Measurements from ENCODE around the gene C14orf119. TPM values are rescaled to one million over a fixed set of nuclear protein-coding genes. Genes with fewer than 3 reads are reported as not detected.

The C14orf119 gene
- total RNA-seq, 1 experiment from 2014 or later = 39.6 TPM

DNA sequence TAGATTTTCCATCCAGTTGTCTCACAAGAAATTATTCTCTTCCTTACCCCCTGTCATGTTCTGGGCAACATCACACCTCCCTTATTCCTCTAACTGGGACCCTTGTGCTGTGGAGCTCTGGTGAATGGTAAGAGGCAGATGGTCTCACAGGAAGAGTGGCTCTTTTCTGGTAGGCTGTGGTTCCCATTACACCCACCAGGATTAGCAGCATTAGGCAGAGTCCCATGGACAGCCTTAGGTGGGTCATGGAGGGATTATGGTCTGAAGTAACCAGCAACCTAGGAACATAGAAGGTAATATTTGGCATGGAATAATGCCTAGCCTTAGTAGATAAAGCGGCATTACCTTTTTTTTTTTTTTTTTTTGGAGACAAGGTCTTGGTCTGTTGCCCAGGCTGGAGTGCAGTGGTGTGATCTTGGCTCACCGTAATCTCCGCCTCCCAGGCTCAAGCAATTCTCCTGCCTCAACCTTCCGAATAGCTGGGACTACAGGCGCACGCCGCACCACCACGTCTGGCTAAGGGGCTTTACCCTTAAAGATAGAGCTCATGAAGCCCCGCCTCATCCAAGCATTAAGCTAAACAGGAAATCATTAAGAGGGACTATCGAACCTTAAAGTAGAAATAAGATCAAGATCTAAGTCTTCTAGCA, 4.0 kb downstream of the C14orf119 start:
- ChIA-PET POLR2A (interaction anchor here (0.7 to 1.5 kb wide), 3 partner anchors 22 to 271 kb away, joined by 3 to 5 read pairs (median 3); no protein-coding TSS in a partner anchor), CTCF (interaction anchor here (0.6 to 3.8 kb wide), 5 partner anchors 11 to 780 kb away, joined by 3 to 15 read pairs (median 4); no protein-coding TSS in a partner anchor)
- TF ChIP-seq, protein P1, sequence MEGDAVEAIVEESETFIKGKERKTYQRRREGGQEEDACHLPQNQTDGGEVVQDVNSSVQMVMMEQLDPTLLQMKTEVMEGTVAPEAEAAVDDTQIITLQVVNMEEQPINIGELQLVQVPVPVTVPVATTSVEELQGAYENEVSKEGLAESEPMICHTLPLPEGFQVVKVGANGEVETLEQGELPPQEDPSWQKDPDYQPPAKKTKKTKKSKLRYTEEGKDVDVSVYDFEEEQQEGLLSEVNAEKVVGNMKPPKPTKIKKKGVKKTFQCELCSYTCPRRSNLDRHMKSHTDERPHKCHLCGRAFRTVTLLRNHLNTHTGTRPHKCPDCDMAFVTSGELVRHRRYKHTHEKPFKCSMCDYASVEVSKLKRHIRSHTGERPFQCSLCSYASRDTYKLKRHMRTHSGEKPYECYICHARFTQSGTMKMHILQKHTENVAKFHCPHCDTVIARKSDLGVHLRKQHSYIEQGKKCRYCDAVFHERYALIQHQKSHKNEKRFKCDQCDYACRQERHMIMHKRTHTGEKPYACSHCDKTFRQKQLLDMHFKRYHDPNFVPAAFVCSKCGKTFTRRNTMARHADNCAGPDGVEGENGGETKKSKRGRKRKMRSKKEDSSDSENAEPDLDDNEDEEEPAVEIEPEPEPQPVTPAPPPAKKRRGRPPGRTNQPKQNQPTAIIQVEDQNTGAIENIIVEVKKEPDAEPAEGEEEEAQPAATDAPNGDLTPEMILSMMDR (IDR thresholded peaks at IDR 0.05; ENCODE audit: unreplicated experiment) = no peak
- H3K9me3 Mint-ChIP-seq (ENCODE audit: unreplicated experiment) = no peaks in the 10 kb centered on the region
- no peak overlapping the region for H3K4me3 Mint-ChIP-seq (ENCODE audit: unreplicated experiment)
- no peak overlapping the region for H3K27ac Mint-ChIP-seq (ENCODE audit: low read depth, unreplicated experiment)
- intact Hi-C loops (cut with micrococcal nuclease) = no loop called here
- H3K4me1 Mint-ChIP-seq (ENCODE audit: insufficient read depth, unreplicated experiment) = peaks cover 19% of the 10 kb centered on the region
- BruUV-seq (replicated peaks) = no TSS peak
- H3K36me3 Mint-ChIP-seq (ENCODE audit: insufficient read depth, unreplicated experiment) = peaks cover 34% of the 10 kb centered on the region
- DNase-seq (ENCODE audit: unreplicated experiment) = no peak
- no peaks in the 10 kb centered on the region for H3K27me3 Mint-ChIP-seq (ENCODE audit: insufficient read depth, unreplicated experiment)

DNA sequence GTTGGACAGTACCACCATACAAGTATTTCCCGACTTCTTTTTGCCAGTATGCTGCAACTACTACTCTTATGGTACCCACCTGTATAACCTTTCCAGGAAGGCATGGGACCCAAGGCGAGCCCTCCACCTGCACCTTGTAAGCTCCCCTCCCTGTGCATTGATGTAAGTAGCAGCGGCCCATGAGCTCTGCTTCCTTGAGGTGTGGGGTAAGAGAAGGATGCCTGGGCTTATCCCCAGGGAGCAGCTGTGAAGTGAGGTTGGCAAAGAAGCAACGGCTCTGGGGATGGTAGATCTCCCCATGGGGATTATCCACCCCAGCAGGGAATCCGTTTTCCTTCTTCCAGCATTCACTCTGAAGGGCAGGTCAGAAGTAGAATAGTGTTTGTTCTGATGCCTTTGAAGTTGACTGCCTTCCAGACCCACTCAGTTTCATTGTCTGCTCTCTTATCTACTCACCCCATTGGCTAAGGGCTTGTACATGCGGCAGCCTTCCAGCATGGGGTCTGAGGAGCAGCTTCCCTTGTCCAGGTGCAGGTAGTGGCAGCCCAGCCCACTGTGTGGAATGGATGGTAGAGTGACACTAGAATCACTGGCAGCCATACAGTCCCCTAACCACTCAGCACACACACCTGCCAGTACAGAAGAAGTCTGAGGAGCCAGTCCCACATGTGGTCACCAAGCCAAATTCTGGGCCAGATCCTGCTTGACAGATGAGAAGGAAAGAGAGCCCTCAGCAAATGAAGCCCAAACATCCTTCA, 6.1 kb downstream of the C14orf119 start:
- CTCF ChIA-PET = interaction anchor here (0.5 to 3.8 kb wide), 6 partner anchors 13 to 106 kb away, joined by 3 to 15 read pairs (median 6); no protein-coding TSS in a partner anchor
- H3K27ac Mint-ChIP-seq (ENCODE audit: low read depth, unreplicated experiment) = no peak overlapping the region
- intact Hi-C loops (cut with micrococcal nuclease) = no loop called here

DNA sequence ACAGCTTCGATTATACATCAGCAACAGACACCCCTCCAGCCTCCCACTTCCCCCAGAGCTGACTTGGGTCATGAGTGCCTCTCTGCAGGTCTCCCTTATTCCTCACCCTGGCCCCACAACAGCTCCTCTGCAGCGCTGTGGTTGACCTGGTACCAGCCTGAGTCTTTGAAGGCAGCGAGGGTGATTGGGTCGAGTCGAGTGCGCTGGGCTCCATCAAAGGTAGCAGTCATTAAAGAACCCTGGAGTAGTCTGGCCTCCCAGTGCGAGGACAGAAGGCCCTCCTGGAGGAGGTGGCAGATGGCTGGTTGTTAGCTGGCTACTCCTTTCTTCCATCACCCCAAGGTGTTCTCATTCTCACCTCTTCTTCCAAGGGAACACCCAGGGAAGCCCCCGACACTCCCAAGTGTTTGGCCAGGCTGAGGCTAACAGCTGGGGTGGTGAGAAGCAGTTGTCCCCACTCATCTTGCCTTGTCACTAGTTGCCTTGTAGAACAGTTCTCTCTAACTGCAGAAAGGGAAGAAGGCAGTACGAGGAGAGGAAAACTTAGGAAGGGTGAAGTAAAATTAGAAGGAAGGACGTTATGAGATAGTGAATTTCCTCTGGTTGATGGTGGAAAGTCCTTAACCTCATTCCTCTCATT, 6.8 kb downstream of the C14orf119 start:
- Mint-ChIP-seq H3K27me3 (ENCODE audit: insufficient read depth, unreplicated experiment) (no peaks in the 10 kb centered on the region), H3K36me3 (ENCODE audit: insufficient read depth, unreplicated experiment) (peaks cover 36% of the 10 kb centered on the region), H3K27ac (ENCODE audit: low read depth, unreplicated experiment) (no peak overlapping the region), H3K9me3 (ENCODE audit: unreplicated experiment) (no peaks in the 10 kb centered on the region), H3K4me3 (ENCODE audit: unreplicated experiment) (no peak overlapping the region), H3K4me1 (ENCODE audit: insufficient read depth, unreplicated experiment) (peaks cover 11% of the 10 kb centered on the region)
- DNase-seq (ENCODE audit: unreplicated experiment) = no peak
- TF ChIP-seq, protein P1 (IDR thresholded peaks at IDR 0.05; ENCODE audit: unreplicated experiment) = no peak
- BruUV-seq (replicated peaks) = no TSS peak
- CTCF ChIA-PET = interaction anchor here (0.7 to 3.8 kb wide), 7 partner anchors 12 to 85 kb away, joined by 3 to 15 read pairs (median 4); no protein-coding TSS in a partner anchor
- intact Hi-C loops (cut with micrococcal nuclease) = no loop called here
- POLR2A ChIA-PET = no interaction called here

More for the DNA sequence above, 6.1 kb downstream of the C14orf119 start:
- TF ChIP-seq, protein P1 (IDR thresholded peaks at IDR 0.05; ENCODE audit: unreplicated experiment) = no peak
- POLR2A ChIA-PET = interaction anchor here (0.6 to 0.7 kb wide), 4 partner anchors 30 to 1132 kb away, joined by 3 to 4 read pairs (median 4); partner anchors contain the start of gene GMPR2
- H3K4me1 Mint-ChIP-seq (ENCODE audit: insufficient read depth, unreplicated experiment) = peaks cover 17% of the 10 kb centered on the region
- no peaks in the 10 kb centered on the region for H3K9me3 Mint-ChIP-seq (ENCODE audit: unreplicated experiment)
- no TSS peak for BruUV-seq (replicated peaks)
- peaks cover 41% of the 10 kb centered on the region for H3K36me3 Mint-ChIP-seq (ENCODE audit: insufficient read depth, unreplicated experiment)
- H3K4me3 Mint-ChIP-seq (ENCODE audit: unreplicated experiment) = no peak overlapping the region
- H3K27me3 Mint-ChIP-seq (ENCODE audit: insufficient read depth, unreplicated experiment) = no peaks in the 10 kb centered on the region
- no peak for DNase-seq (ENCODE audit: unreplicated experiment)

DNA sequence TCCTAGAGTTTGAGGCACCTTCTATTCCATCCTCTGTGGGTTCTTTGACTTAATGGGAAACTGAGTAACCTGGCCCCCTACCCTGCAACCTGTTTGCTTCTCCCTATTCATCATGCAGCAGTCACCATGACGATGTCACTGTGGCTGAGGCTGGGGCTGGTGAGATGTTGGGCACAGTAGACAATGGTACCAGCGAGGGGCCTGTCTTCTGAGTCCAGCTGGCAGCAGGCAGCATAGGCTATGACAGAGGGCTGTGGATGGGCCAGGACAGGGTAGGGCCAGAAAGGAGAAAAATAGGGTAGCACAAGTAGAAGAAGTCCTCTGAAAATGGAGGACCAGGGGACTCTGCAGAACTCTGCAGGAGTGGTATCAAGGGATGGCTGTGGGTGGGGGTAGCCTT, 7.5 kb downstream of the C14orf119 start:
- DNase-seq (ENCODE audit: unreplicated experiment) = no peak
- H3K27me3 Mint-ChIP-seq (ENCODE audit: insufficient read depth, unreplicated experiment) = no peaks in the 10 kb centered on the region
- no peak overlapping the region for H3K4me3 Mint-ChIP-seq (ENCODE audit: unreplicated experiment)
- no TSS peak for BruUV-seq (replicated peaks)
- peaks cover 29% of the 10 kb centered on the region for H3K36me3 Mint-ChIP-seq (ENCODE audit: insufficient read depth, unreplicated experiment)
- H3K9me3 Mint-ChIP-seq (ENCODE audit: unreplicated experiment) = no peaks in the 10 kb centered on the region
- intact Hi-C loops (cut with micrococcal nuclease) = no loop called here
- no peak overlapping the region for H3K27ac Mint-ChIP-seq (ENCODE audit: low read depth, unreplicated experiment)
- CTCF ChIA-PET = interaction anchor here (0.7 to 3.8 kb wide), 4 partner anchors 17 to 45 kb away, joined by 3 to 15 read pairs (median 6); no protein-coding TSS in a partner anchor
- H3K4me1 Mint-ChIP-seq (ENCODE audit: insufficient read depth, unreplicated experiment) = peaks cover 4% of the 10 kb centered on the region
- TF ChIP-seq, protein P1 (IDR thresholded peaks at IDR 0.05; ENCODE audit: unreplicated experiment) = no peak
- POLR2A ChIA-PET = interaction anchor here (0.8 kb wide), 1 partner anchor 8 kb away, joined by 3 read pairs; the partner anchor contains the start of gene ACIN1

Data from MCF 10A (cell line).